ENCODE data around the gene CSNK2A3. TPM values are rescaled to one million over a fixed set of nuclear protein-coding genes. Genes with fewer than 3 reads are reported as not detected.

Gene CSNK2A3
- total RNA-seq, 1 experiment from 2014 or later: 2.0 TPM

DNA sequence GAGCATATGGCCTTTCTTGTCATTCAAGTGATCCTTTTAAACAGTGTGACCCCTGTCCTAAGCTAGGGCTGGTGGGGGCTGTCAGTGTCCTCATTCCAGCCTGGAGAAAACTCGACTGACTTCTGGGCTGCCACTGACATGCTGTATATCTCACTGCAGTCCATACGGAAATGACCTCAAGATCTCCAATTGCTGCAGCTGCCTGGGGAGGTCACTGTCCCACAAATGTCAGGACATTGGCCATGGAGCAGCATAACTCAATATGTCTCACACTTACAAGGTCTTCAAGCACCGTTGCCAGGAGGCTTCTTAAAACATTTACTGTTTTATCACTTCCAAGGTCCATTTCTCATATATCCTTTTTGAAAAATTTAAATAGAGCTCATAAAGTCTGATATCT is 27.8 kb upstream of the CSNK2A3 start:
- Histone ChIP-seq H3K27ac (ENCODE audit: low read depth, low read length) (no peak overlapping the region), H3K36me3 (ENCODE audit: control insufficient read depth in 1 of 2, insufficient read depth in 2 of 2, low read length in 2 of 2) (no peaks in the 10 kb centered on the region), H3K9ac (ENCODE audit: low read length) (no peak overlapping the region), H2AFZ (ENCODE audit: low read depth, low read length, poor library complexity, severe bottlenecking) (no peak overlapping the region), H3K4me3 (replicated peaks in 1 of 2; ENCODE audit: low read depth in 1 of 2, low read length in 2 of 2) (no peak overlapping the region), H3K27me3 (ENCODE audit: insufficient read depth, low read length) (no peaks in the 10 kb centered on the region), H3K9me3 (ENCODE audit: control insufficient read depth in 1 of 2, insufficient read depth in 1 of 2, low read depth in 1 of 2, low read length in 2 of 2) (no peaks in the 10 kb centered on the region), H4K20me1 (ENCODE audit: insufficient read depth) (no peaks in the 10 kb centered on the region), H3K4me2 (ENCODE audit: low read length) (no peak overlapping the region), H3K4me1 (ENCODE audit: control insufficient read depth in 1 of 2, insufficient read depth in 2 of 2, low read length in 2 of 2) (no peaks in the 10 kb centered on the region), H3K9me2 (ENCODE audit: insufficient read depth) (no peaks in the 10 kb centered on the region), H3K79me2 (ENCODE audit: insufficient read depth, low read length) (no peaks in the 10 kb centered on the region)
- RAD21 ChIA-PET (ENCODE audit: low non-redundant PET in 1 of 2, low total read pairs in 2 of 2, uncharacterized antibody in 2 of 2, unreplicated experiment in 2 of 2): no interaction called here
- DNase-seq (ENCODE audit: low read depth, low spot score) (no peak), ATAC-seq (no peak)
- no peak for TF ChIP-seq YY1 (IDR thresholded peaks at IDR 0.05; ENCODE audit: extremely low read depth, insufficient replicate concordance, low read depth, low read length)
- CTCF ChIA-PET: no interaction called here
- no TSS peak for BruUV-seq (replicated peaks)
- intact Hi-C loops (cut with micrococcal nuclease): no loop called here
- POLR2A ChIA-PET: no interaction called here

DNA sequence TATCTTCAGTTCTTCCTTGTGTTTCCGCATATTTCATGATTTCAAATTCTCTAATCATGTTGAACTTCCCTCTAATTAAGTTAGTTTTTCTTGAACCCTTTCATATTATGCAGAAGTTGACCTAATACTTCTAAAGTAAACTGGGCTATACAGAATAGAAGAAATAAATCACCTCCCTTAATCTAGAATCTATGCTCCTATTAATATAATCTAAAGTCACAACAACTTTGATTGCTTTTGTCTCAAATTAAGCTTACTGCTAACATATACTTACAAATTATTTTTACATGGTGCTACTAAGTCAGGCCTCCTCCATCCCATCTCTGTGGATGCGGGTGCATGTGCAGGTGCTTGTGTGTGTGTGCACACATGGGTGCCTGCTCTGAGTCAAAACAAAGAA is 27.3 kb upstream of the CSNK2A3 start:
- Histone ChIP-seq H3K79me2 (ENCODE audit: insufficient read depth, low read length) (no peaks in the 10 kb centered on the region), H3K36me3 (ENCODE audit: control insufficient read depth in 1 of 2, insufficient read depth in 2 of 2, low read length in 2 of 2) (no peaks in the 10 kb centered on the region), H4K20me1 (ENCODE audit: insufficient read depth) (no peaks in the 10 kb centered on the region), H3K27ac (ENCODE audit: low read depth, low read length) (no peak overlapping the region), H3K4me2 (ENCODE audit: low read length) (no peak overlapping the region), H3K27me3 (ENCODE audit: insufficient read depth, low read length) (no peaks in the 10 kb centered on the region), H3K9me3 (ENCODE audit: control insufficient read depth in 1 of 2, insufficient read depth in 1 of 2, low read depth in 1 of 2, low read length in 2 of 2) (no peaks in the 10 kb centered on the region), H3K9ac (ENCODE audit: low read length) (no peak overlapping the region), H3K4me3 (replicated peaks in 1 of 2; ENCODE audit: low read depth in 1 of 2, low read length in 2 of 2) (no peak overlapping the region), H2AFZ (ENCODE audit: low read depth, low read length, poor library complexity, severe bottlenecking) (no peak overlapping the region), H3K9me2 (ENCODE audit: insufficient read depth) (no peaks in the 10 kb centered on the region), H3K4me1 (ENCODE audit: control insufficient read depth in 1 of 2, insufficient read depth in 2 of 2, low read length in 2 of 2) (no peaks in the 10 kb centered on the region)
- CTCF ChIA-PET: no interaction called here
- RAD21 ChIA-PET (ENCODE audit: low non-redundant PET in 1 of 2, low total read pairs in 2 of 2, uncharacterized antibody in 2 of 2, unreplicated experiment in 2 of 2): no interaction called here
- POLR2A ChIA-PET: no interaction called here
- no peak for ATAC-seq
- intact Hi-C loops (cut with micrococcal nuclease): no loop called here
- DNase-seq (ENCODE audit: low read depth, low spot score): no peak
- BruUV-seq (replicated peaks): no TSS peak
- no peak for TF ChIP-seq POLR2AphosphoS5 (IDR thresholded peaks at IDR 0.05; ENCODE audit: low read depth, low read length)
- no peak for TF ChIP-seq CEBPB (IDR thresholded peaks at IDR 0.05; ENCODE audit: low read depth)
- TF ChIP-seq SP1 (IDR thresholded peaks at IDR 0.05; ENCODE audit: low read depth): no peak
- TF ChIP-seq YY1 (IDR thresholded peaks at IDR 0.05; ENCODE audit: extremely low read depth, insufficient replicate concordance, low read depth, low read length): no peak
- no peak for TF ChIP-seq EGR1 (IDR thresholded peaks at IDR 0.05; ENCODE audit: low read depth)
- no peak for TF ChIP-seq ZBTB33 (IDR thresholded peaks at IDR 0.05; ENCODE audit: extremely low read depth, insufficient replicate concordance, low read length)
- no peak for TF ChIP-seq SRF (IDR thresholded peaks at IDR 0.05; ENCODE audit: low read depth)
- no peak for TF ChIP-seq CBX3 (IDR thresholded peaks at IDR 0.05; ENCODE audit: low read depth)
- TF ChIP-seq EZH2phosphoT487 (IDR thresholded peaks at IDR 0.05; ENCODE audit: borderline replicate concordance): no peak
- no peak for TF ChIP-seq ELF1 (IDR thresholded peaks at IDR 0.05; ENCODE audit: borderline replicate concordance, low read depth)
- TF ChIP-seq JUND (IDR thresholded peaks at IDR 0.05): no peak
- TF ChIP-seq FOSL1 (IDR thresholded peaks at IDR 0.05; ENCODE audit: low read depth): no peak
- TF ChIP-seq, protein P1, sequence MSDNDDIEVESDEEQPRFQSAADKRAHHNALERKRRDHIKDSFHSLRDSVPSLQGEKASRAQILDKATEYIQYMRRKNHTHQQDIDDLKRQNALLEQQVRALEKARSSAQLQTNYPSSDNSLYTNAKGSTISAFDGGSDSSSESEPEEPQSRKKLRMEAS (IDR thresholded peaks at IDR 0.05): no peak
- TF ChIP-seq SIN3A (IDR thresholded peaks at IDR 0.05; ENCODE audit: low read depth): no peak
- TF ChIP-seq, protein P2, sequence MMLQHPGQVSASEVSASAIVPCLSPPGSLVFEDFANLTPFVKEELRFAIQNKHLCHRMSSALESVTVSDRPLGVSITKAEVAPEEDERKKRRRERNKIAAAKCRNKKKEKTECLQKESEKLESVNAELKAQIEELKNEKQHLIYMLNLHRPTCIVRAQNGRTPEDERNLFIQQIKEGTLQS (IDR thresholded peaks at IDR 0.05): no peak
- no peak for TF ChIP-seq ZFX (IDR thresholded peaks at IDR 0.05)
- TF ChIP-seq REST (IDR thresholded peaks at IDR 0.05; ENCODE audit: low read depth): no peak
- no peak for TF ChIP-seq POLR2A (IDR thresholded peaks at IDR 0.05; ENCODE audit: borderline replicate concordance, extremely low read depth, insufficient read depth, insufficient read length)
